GM12878 (cell line): ENCODE data around the gene ATF4.

Source experiments
- ASH2L ChIP-seq: fragments of 300-600, 200-600 bp; sonication (generic); IDR thresholded peaks from 2 replicates; pipeline ENCODE4 v1.6.1; 2017; ENCODE audit warnings: low read depth, mild to moderate bottlenecking, borderline replicate concordance
- CHD2 ChIP-seq: IDR thresholded peaks from 2 replicates; pipeline ENCODE4 v1.6.1; 2011; ENCODE audit warnings: low read depth, low read length, improper control_type of control experiment, borderline replicate concordance
- CTCF ChIP-seq, 3 experiments: IDR thresholded peaks in 2 of 3; conservative IDR thresholded peaks in 1 of 3; 2 replicates each; pipeline ENCODE4 v1.5.1; 2011; ENCODE audit warnings: low read depth in 3 of 3, low read length in 3 of 3, mild to moderate bottlenecking in 3 of 3, control low read depth in 2 of 3, moderate library complexity in 2 of 3, inconsistent platforms in 1 of 3, mixed read lengths in 1 of 3; ENCODE audit not compliant: control insufficient read depth in 2 of 3, insufficient read depth in 1 of 3; ENCODE audit errors: extremely low read depth in 1 of 3
- HDAC2 ChIP-seq: fragments of 200-600 bp; sonication (generic); IDR thresholded peaks from 2 replicates; pipeline ENCODE4 v1.6.1; 2017
- IKZF1 ChIP-seq: fragments of 450-650 bp; conservative IDR thresholded peaks from 2 replicates; pipeline ENCODE4 v1.6.1; 2017; ENCODE audit warnings: antibody characterized with exemption, mild to moderate bottlenecking
- MXI1 ChIP-seq: fragments of 150-350 bp; IDR thresholded peaks from 2 replicates; pipeline ENCODE4 v1.6.1; 2011; ENCODE audit warnings: low read depth, mild to moderate bottlenecking, inconsistent platforms, low read length, improper control_type of control experiment
- TAF1 ChIP-seq: IDR thresholded peaks from 2 replicates; pipeline ENCODE4 v1.6.1; 2011; ENCODE audit warnings: mild to moderate bottlenecking, low read depth, low read length, borderline replicate concordance

GRCh38 chr22:39501644-39502108 lies 18.7 kb upstream of the ATF4 start:
- TF ChIP-seq IKZF1 (no peak; the same call in 1 of the 2 replicates), CTCF (IDR thresholded peaks at IDR 0.05 in 2 of 3, conservative IDR thresholded peaks at IDR 0.05 in 1 of 3; ENCODE audit: control insufficient read depth in 2 of 3, extremely low read depth in 1 of 3, insufficient read depth in 1 of 3, low read depth in 3 of 3, low read length in 3 of 3) (no peak), HDAC2 (no peak), TAF1 (no peak), MXI1 (no peak), ASH2L (no peak), CHD2 (no peak)
